Measurements from ENCODE around the gene SLC24A3.

GRCh38 chr20:19423900-19424620, 211.6 kb downstream of the SLC24A3 start:
- TF ChIP-seq POLR2A (IDR thresholded peaks at IDR 0.05; ENCODE audit: extremely low read depth, insufficient read length) (no peak), CTCF (IDR thresholded peaks at IDR 0.05; ENCODE audit: low read depth, low read length) (no peak)

All from NB4 (cell line).